ENCODE results near the gene ITK. TPM values are rescaled to one million over a fixed set of nuclear protein-coding genes. Genes with fewer than 3 reads are reported as not detected.

ITK gene
- total and polyA plus RNA-seq, 2 donors (not counting 3 experiments of a cell fraction or from before 2014, with no cell fraction given): not detected

GRCh38 chr5:157295247-157295646, 114.6 kb downstream of the ITK start:
- BruUV-seq (replicated peaks): no TSS peak
- Histone ChIP-seq H4K20me1 (replicated peaks; ENCODE audit: control insufficient read depth, extremely low read depth, insufficient read depth, low read length) (no peaks in the 10 kb centered on the region), H3K9me3 (replicated peaks; ENCODE audit: control insufficient read depth, insufficient read depth, low read length) (no peaks in the 10 kb centered on the region), H3K27me3 (ENCODE audit: control insufficient read depth in 2 of 2, insufficient read depth in 2 of 2, low read length in 2 of 2) (no peaks in the 10 kb centered on the region), H3K79me2 (ENCODE audit: control insufficient read depth, insufficient read depth, low read length) (no peaks in the 10 kb centered on the region), H3K4me3 (replicated peaks in 1 of 3; ENCODE audit: insufficient read depth in 1 of 3, low read depth in 1 of 3, low read length in 3 of 3) (no peak overlapping the region), H3K9me1 (replicated peaks; ENCODE audit: control insufficient read depth, extremely low read depth, insufficient read depth, low read length) (no peaks in the 10 kb centered on the region), H3K9ac (replicated peaks; ENCODE audit: extremely low read depth, insufficient read depth, low read length) (no peak overlapping the region), H2AFZ (ENCODE audit: low read depth, low read length) (no peak overlapping the region), H3K36me3 (ENCODE audit: control insufficient read depth in 2 of 2, extremely low read depth in 1 of 2, insufficient read depth in 2 of 2, low read length in 2 of 2) (no peaks in the 10 kb centered on the region), H3K4me2 (ENCODE audit: insufficient read depth, low read length) (no peak overlapping the region), H3K4me1 (ENCODE audit: control insufficient read depth, extremely low read depth, insufficient read depth, low read length) (no peaks in the 10 kb centered on the region), H3K27ac (ENCODE audit: insufficient read depth, low read depth, low read length) (no peak overlapping the region)
- CTCF ChIA-PET: no interaction called here
- no peak for DNase-seq (ENCODE audit: low read depth, low spot score)
- POLR2A ChIA-PET: no interaction called here
- intact Hi-C loops (cut with micrococcal nuclease) (no loop called here), dilution Hi-C loops (cut with MboI; ENCODE audit: extremely low pct_ligation_motif_present, low sequenced_read_pairs) (no loop called here)
- TF ChIP-seq FOS (IDR thresholded peaks at IDR 0.05; ENCODE audit: borderline replicate concordance, insufficient read depth, low read length): no peak
- TF ChIP-seq GATA2 (IDR thresholded peaks at IDR 0.05; ENCODE audit: insufficient read depth, insufficient read length, low read depth, low read length): no peak
- TF ChIP-seq POLR2A (IDR thresholded peaks at IDR 0.05; ENCODE audit: low read depth, low read length): no peak
- TF ChIP-seq JUN (IDR thresholded peaks at IDR 0.05; ENCODE audit: borderline replicate concordance, insufficient read depth, insufficient read length, low read depth): no peak
- no peak for TF ChIP-seq POLR2AphosphoS5 (IDR thresholded peaks at IDR 0.05; ENCODE audit: insufficient read depth, low read depth, low read length)
- TF ChIP-seq MYC (IDR thresholded peaks at IDR 0.05; ENCODE audit: low read depth, low read length): no peak
- TF ChIP-seq EZH2 (IDR thresholded peaks at IDR 0.05; ENCODE audit: borderline replicate concordance, low read depth, low read length, severe bottlenecking): no peak
- FAIRE-seq: no peak

DNA sequence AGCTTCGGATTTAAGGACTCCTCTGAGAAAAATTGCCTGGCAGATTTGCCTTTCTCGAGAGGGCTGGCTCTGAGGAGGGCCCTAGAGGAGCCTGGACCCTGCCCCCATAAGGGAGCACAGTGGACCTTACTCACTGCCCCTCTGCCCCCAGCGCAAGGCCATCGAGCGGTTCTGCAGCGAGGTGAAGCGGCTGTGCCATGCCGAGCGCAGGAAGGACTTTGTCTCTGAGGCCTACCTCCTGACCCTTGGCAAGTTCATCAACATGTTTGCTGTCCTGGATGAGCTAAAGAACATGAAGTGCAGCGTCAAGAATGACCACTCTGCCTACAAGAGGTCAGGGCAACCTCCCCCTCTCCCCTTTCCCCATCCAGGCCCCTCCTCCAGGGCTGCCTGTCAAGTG, 119.9 kb downstream of the ITK start:
- no peak overlapping the region for H3K9ac ChIP-seq (replicated peaks; ENCODE audit: extremely low read depth, insufficient read depth, low read length)
- H3K9me3 ChIP-seq (replicated peaks; ENCODE audit: control insufficient read depth, insufficient read depth, low read length): no peaks in the 10 kb centered on the region
- intact Hi-C loops (cut with micrococcal nuclease): no loop called here
- no peaks in the 10 kb centered on the region for H3K79me2 ChIP-seq (ENCODE audit: control insufficient read depth, insufficient read depth, low read length)
- dilution Hi-C loops (cut with MboI; ENCODE audit: extremely low pct_ligation_motif_present, low sequenced_read_pairs): no loop called here
- ChIA-PET POLR2A (no interaction called here), CTCF (no interaction called here)
- H3K4me3 ChIP-seq (replicated peaks in 1 of 3; ENCODE audit: insufficient read depth in 1 of 3, low read depth in 1 of 3, low read length in 3 of 3): no peak overlapping the region
- H3K4me1 ChIP-seq (ENCODE audit: control insufficient read depth, extremely low read depth, insufficient read depth, low read length): no peaks in the 10 kb centered on the region
- H3K9me1 ChIP-seq (replicated peaks; ENCODE audit: control insufficient read depth, extremely low read depth, insufficient read depth, low read length): no peaks in the 10 kb centered on the region
- H3K36me3 ChIP-seq (ENCODE audit: control insufficient read depth in 2 of 2, extremely low read depth in 1 of 2, insufficient read depth in 2 of 2, low read length in 2 of 2): no peaks in the 10 kb centered on the region
- no peak for TF ChIP-seq FOS (IDR thresholded peaks at IDR 0.05; ENCODE audit: borderline replicate concordance, insufficient read depth, low read length)
- TF ChIP-seq GATA2 (IDR thresholded peaks at IDR 0.05; ENCODE audit: insufficient read depth, insufficient read length, low read depth, low read length): no peak
- no peak for TF ChIP-seq CTCF (IDR thresholded peaks at IDR 0.05; ENCODE audit: extremely low read depth in 1 of 2, insufficient read depth in 1 of 2, low read depth in 1 of 2, low read length in 2 of 2)
- TF ChIP-seq POLR2A (IDR thresholded peaks at IDR 0.05; ENCODE audit: low read depth, low read length): no peak
- no peak for TF ChIP-seq POLR2AphosphoS5 (IDR thresholded peaks at IDR 0.05; ENCODE audit: insufficient read depth, low read depth, low read length)
- TF ChIP-seq MAX (IDR thresholded peaks at IDR 0.05; ENCODE audit: insufficient read depth, insufficient read length): no peak
- no peak for TF ChIP-seq MYC (IDR thresholded peaks at IDR 0.05; ENCODE audit: low read depth, low read length)
- TF ChIP-seq JUN (IDR thresholded peaks at IDR 0.05; ENCODE audit: borderline replicate concordance, insufficient read depth, insufficient read length, low read depth): no peak
- TF ChIP-seq EZH2 (IDR thresholded peaks at IDR 0.05; ENCODE audit: borderline replicate concordance, low read depth, low read length, severe bottlenecking): no peak
- no peak overlapping the region for H3K4me2 ChIP-seq (ENCODE audit: insufficient read depth, low read length)
- H3K27ac ChIP-seq (ENCODE audit: insufficient read depth, low read depth, low read length): no peak overlapping the region
- no peaks in the 10 kb centered on the region for H4K20me1 ChIP-seq (replicated peaks; ENCODE audit: control insufficient read depth, extremely low read depth, insufficient read depth, low read length)
- H2AFZ ChIP-seq (ENCODE audit: low read depth, low read length): no peak overlapping the region
- FAIRE-seq: no peak
- DNase-seq (ENCODE audit: low read depth, low spot score): no peak
- no TSS peak for BruUV-seq (replicated peaks)
- no peaks in the 10 kb centered on the region for H3K27me3 ChIP-seq (ENCODE audit: control insufficient read depth in 2 of 2, insufficient read depth in 2 of 2, low read length in 2 of 2)

All from endothelial cell of umbilical vein (primary cell).